ENCODE measurements around the gene MTCL1. TPM values are rescaled to one million over a fixed set of nuclear protein-coding genes. Genes with fewer than 3 reads are reported as not detected.

The MTCL1 gene
- total RNA-seq, 1 donor from 2014 or later = 17.5 TPM

DNA sequence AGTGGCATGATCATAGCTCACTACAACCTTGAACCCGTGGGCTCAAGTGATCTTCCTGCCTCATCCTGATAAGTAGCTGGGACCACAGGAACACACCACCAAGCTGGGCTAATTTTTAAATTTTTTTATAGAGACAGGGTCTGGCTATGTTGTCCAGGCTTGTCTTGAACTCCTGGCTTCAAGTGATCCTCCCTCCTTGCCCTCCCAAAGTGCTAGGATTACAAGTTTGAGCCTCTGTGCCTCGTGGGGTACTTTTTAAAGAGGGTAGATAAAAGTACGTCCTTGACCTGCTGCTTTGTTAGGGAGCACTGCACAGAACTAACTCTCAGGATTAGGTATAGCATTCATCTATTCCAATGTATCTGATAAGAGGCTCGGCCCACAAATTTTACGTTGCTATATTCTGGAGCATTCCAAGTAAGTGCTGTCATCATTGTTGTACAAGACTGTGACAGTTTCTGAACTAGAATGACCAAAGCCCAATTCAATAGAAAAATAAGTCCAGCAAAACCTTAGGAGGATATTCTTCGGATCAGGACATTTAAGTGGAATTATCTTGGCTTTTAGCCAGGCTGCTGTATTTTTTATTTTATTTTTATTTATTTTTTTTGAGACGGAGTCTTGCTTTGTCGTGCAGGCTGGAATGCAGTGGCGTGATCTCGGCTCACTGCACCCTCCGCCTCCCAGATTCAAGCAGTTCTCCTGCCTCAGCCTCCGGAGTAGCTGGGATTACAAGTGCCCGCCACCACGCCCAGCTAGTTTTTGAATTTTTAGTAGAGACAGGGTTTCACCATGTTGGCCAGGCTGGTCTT lies 4.1 kb downstream of the MTCL1 start:
- no peak for DNase-seq (ENCODE audit: low read depth, low spot score)

DNA sequence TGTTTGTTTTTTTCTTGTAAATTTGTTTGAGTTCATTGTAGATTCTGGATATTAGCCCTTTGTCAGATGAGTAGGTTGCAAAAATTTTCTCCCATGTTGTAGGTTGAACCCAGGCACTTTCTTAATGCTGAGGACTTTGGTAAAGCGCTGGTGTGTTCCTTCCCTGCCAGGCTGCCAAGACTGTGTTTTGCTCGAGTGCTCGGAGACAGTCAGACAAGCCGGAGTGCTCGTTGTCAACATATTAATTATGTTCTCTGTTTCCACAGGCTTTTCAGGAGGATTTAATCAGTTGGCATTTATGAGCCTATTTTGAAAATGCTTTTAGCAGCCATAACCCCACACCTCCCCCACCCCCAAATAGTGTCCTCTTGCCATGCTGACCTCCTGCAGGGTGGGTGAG lies 6.4 kb downstream of the MTCL1 start:
- no peak for DNase-seq (ENCODE audit: low read depth, low spot score)

DNA sequence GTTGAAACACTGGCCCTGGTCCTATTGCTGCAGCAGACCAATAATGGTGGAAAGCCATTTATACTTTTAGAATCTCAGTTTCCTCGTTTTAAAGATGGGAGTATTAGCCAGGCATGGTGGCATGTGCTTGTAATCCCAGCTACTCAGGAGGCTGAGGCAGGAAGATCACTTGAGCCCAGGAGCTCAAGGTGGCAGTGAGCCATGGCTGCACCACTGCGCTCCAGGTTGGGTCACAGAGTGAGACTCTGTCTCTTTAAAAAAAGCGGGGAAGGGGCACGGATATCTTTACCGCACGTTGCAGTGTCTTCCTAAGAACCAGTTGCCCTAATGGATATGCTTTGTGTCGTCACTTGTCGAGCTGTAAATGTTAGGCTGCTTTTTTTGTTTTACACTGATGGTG lies 8.3 kb downstream of the MTCL1 start:
- DNase-seq (ENCODE audit: low read depth, low spot score) = no peak

DNA sequence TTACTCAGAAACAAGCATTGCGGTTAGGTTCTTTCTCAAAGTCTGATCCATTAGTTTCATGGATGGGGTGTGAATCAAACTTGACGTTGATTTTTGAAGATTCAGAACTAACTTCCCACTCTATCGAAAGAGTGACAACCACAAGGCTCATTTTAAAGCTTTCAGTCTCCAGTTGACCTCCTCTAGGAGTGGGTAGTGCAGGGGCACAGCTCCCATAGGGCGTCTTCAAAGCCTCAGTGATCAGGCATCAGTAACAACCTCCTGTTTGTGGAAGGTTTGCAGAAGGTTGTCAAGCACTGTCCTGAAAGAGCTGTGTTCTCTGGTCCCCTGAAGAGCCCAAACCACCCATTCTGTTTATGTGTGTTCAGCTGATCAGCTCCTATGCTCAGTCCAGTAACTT lies 10.2 kb downstream of the MTCL1 start:
- DNase-seq (ENCODE audit: low read depth, low spot score) = no peak

DNA sequence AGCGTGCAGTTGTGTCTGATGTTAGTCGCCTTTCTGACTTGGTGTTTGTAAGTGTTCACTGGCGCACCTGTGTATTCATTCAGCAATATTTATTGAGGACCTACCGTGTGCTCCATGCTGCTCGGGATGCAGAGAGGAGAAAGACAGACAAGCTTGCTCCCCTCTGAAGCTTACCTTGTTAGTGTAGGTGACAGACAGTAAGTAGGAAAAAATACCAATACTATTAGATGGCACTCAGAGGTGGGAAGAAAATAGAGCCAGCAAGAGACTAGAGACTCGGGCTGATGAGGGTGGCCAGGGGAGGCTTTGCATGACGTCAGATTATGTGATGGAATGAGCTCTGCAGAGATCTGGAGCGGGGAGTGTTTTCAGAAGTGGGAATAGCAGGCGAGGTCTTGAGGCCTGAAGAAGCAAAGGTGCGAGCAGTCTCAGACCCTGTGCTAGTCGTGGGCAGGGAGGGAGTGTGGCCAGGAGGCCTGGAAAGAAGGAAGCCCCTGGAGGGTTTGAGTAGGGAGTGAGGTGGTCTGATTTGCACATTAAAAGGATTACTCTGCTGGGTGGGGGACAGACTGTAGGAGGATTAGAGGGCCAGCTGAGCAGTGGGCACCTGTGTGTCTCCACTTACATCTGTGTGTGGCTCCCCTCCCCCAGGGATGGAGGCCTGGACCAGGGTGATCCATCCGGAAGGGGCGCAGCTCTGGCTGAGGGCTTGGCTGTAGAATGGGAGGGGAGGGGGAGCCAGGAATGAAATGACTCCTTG lies 11.8 kb downstream of the MTCL1 start:
- DNase-seq (ENCODE audit: low read depth, low spot score) = no peak

DNA sequence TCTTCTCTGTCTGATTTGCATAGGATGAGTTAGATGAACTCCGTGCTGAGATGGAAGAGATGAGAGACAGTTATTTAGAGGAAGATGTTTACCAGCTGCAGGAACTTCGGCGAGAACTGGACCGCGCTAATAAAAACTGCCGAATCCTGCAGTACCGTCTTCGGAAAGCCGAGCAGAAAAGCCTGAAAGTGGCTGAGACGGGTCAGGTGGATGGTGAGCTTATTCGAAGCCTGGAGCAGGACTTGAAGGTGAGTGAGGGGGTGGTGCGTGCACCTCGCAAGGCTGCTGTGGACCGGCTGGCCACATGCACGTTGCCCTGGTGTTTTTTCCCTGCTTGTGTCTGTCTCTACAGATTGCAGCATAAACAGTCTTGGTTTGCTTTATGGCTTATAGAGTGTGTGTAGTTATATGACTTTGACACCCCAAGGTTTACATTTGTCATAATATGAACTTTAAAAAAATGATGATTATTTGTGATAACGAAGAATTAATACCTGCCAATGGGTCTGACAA lies 13.1 kb downstream of the MTCL1 start:
- DNase-seq (ENCODE audit: low read depth, low spot score) = no peak

DNA sequence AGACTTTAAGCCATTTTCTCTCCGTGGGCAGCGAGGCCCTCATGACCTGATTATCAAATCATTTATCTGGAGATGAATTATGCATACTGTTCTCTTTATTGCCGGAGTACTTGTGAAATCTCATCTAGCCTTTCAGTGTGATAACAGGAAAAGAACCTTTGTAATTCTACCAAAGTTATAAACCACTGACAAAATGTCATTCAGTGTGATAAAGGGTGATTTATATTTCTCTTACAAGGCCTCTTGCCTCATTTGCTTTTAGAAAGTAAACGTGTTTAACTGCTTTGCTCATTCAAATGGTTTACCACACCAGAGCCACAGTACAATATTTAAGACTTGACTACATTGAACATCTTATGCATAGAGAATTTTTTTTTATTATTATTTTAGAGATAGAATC lies 13.8 kb downstream of the MTCL1 start:
- no peak for DNase-seq (ENCODE audit: low read depth, low spot score)

DNA sequence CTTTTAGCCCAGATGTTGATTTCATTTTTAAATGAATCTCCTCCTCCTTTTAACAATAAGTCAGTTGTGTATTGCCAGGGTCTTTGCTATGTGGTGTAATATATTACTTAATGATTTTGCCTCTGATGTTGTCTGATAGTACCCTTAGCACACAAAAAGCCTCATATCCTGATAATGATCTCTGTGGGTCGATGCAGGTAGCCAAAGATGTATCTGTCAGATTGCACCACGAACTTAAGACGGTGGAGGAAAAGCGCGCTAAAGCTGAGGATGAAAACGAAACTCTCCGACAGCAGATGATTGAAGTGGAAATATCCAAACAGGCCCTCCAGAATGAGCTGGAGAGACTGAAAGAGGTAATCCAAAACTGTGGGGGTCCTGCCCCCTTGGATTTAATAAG lies 14.8 kb downstream of the MTCL1 start:
- no peak for DNase-seq (ENCODE audit: low read depth, low spot score)

DNA sequence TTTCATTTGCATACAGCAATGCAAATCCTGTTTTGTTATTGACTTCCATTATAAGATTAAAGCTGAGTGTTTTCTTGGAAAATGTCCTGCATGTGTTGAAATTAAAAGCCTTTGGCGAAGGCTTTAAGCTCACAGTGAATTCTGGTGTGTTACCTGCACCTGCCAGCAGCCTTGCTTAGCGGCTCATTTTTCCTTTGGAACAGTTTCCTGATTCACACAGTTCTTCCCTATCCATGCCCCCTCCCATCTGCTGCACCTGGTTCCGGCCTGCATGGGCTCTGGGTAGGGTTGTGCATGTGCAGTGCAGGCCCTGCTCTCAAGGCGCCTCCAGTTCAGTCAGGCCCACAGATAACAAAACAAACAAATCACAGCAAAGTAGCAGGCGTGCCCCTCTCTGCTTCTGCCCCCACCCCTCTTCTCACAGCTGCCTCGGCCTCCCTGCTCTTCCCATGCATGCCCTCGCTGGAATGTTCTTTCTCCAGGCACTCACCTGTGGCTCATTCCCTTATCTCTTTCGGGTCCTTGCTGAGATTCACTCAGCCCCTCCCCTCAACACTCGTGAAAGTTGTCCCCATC lies 15.8 kb downstream of the MTCL1 start:
- no peak for DNase-seq (ENCODE audit: low read depth, low spot score)

DNA sequence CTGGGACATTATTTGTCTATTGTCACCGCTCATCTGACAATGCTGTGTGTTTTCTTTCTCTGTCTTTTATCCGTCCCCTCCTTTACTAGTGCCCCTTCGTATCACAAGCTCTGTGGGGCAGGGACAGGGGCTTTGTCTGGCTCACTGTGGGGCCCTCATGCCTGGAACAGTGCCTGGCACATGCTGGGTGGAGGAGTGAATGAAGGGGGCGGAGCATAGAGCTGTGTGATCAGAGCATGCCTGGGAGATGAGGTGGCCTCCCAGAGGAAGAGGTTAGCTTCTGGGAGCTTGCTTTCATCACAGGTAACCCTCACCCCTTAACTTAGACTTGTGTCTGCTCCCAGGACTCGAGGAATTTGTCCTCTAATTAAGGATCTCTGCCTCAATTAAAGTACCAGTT lies 16.4 kb downstream of the MTCL1 start:
- no peak for DNase-seq (ENCODE audit: low read depth, low spot score)

DNA sequence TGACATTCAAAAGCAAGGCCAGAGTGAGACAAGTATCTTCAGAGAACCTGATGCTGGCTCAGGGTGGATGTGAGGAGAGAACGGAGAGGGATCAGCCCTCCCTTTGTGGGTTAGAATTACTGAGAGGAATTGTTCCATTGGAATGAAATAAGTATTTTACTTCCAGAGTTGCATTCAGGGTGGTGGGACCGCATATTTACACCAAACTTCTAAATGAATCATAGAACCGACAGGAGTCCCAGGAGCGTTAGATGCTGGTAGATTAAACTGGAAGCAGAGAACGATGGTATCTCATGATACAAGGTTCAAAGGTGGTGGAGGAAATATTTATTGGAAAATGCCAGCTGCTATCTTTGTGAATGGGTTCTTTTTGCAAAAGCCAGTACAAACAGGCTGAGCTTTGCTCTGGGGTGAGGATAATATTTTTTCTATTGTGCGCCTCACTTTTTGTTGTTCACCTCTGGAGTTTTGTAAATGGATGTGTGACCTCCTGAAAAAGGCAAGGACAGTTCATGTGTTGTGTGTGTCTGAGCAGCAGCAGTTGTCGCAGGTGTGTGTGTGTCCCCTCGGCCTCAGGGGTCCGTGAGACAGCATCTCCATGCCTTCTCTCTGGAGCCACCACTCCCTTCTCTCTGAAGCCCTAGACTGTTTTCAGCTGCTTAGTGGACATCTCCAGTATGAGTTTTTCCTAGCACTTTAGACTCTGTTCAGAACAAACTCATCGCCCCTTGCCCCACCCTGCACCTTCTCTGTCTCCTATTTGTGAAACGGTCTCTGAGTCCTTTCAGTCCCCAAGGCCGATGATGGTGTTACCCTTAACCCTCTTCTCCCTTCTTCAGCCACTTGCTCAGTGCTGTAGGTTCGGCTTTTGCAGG lies 17.8 kb downstream of the MTCL1 start:
- DNase-seq (ENCODE audit: low read depth, low spot score) = no peak

DNA sequence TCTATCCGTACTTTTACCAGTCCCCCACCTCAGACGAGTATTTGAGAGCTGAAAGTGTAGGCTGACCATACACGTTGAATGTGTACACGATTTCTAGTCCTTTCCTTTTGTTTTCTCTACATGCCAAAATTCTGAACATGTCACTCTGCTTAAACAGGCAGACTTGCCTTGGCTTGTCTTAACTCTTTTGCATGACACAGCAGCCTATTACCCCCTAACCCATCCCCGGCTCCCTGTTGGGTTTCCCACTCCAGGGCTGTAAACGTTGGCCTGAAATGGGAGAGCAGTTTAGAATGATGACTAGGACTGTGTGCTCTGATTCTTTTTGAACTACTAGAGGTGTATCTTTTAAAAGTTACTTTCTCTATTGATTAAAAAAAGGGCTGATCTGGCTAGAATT lies 19.1 kb downstream of the MTCL1 start:
- DNase-seq (ENCODE audit: low read depth, low spot score) = no peak

DNA sequence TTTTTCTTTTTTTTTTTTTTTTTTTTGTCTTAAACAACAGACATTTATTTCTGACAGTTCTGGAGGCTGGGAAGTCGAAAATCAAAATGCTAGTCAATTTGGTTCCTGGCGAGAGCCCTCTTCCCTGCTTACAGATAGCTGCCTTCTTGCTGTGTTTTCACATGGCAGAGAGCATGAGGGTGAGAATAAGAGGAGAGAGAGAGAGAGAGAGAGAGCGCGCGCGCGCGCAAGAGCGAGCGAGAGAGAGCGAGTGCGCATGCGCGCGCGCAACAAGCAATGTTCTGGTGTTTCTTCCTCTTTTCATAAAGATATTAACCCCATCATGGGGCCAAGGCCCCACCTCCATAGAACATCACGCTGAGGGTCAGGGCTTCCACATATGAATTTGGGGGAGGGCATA lies 20.9 kb downstream of the MTCL1 start:
- no peak for DNase-seq (ENCODE audit: low read depth, low spot score)

DNA sequence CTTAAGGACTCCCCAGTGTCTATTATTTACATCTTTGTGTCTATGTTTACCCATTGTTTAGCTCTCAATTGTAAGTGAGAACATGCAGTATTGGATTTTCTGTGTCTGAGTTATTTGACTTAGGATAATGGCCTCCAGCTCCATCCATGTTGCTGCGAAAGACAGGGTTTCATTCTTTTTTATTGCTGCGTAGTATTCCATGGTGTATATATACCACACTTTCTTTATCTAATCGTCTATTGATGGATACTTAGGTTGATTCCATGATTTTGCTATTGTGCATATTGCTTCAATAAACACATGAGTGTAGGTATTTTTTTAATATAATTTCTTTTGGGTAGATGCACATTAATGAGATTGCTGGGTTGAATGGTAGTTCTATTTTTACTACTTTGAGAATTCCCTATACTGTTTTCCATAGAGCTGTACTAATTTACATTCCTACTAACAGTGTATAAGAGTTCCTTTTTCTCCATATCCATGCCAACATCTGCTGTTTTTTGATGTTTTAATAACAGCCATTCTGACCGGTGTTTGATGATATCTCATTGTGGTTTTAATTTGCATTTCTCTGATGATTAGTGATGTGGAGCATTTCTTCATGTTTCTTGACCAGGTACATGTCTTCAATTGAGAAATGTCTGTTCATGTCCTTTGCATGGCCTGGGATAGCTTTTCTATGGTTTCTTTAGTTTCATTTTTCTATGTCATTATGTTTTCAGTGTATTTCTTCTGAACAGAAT lies 21.8 kb downstream of the MTCL1 start:
- DNase-seq (ENCODE audit: low read depth, low spot score) = no peak

DNA sequence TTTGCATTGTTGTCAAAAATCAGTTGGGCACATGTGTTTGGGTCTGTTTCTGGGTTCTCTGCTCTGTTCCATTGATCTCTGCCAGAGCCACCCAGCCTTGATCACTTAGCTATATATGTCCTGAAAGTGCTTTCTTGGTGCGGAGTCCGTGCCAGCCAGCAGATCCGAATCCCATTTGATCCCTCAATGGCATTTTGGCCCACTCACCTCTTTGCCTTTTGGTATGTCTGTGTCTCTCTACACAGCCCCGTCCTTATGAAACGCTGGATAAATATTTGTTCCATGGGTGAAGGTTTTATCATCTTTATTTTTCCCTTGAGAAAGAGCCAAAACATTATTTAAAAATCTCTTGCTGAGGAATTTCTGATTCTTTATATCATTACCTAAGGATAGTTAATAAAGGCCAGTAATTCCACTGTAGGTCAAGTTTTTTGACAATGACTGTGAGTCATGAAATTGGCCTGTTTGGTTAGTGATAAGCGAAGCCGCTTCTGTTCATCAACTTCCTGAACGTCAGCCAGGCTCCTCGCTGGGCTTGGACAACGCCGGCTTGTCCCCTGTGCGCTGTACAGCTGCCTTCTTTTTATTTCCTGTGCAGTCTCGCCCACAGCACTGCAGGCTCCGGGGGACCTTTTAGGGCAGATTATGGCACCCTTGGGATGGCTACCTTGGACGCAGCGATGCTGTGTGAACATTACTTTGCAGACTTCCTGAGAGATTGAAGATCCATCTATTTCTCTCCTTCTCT lies 24.9 kb downstream of the MTCL1 start:
- peak; percentile 93 for DNase-seq (ENCODE audit: low read depth, low spot score)

DNA sequence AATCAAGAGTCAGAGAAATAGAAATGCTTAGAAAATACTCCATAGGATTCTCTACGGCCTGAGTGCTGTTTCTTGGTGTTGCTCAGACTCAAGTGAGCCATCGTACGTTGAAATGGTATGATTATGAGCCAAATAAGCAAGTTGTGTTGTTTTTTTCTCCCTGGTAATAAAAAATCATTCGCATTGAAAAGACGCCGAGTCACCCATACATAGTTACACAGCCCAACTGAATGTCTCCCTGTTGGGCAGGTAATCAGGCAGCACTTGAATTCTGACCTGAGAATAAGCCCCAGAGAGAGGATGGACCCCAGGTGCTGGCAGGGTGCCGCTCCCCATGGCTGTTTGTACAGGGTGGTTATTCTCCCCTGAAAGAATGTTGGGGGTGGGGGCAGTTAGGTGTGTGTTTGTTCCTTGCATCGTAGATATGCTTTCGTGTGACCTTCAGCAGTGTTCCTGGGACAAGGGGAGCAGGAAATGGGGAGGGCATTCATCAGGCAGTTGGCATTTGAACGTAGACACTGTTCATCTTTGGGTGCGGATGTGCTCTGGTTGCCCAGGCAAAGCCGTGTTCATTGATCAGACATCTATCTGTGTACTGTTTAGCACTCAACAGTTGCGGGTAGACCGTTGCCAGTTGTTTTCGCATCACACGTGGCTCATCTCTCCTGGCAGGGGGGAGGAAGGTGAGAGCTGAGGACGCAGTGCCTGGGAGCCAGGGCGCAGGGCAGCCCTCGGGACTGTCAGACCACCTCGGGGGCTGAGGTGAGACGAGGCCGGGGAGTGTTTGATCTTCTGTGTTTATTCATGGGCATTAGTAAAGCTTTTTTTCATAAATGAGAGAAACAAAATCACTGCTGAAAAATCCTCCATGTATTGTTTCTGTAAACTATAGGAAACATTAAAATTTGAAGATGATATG lies 27.3 kb downstream of the MTCL1 start:
- DNase-seq (ENCODE audit: low read depth, low spot score) = no peak

DNA sequence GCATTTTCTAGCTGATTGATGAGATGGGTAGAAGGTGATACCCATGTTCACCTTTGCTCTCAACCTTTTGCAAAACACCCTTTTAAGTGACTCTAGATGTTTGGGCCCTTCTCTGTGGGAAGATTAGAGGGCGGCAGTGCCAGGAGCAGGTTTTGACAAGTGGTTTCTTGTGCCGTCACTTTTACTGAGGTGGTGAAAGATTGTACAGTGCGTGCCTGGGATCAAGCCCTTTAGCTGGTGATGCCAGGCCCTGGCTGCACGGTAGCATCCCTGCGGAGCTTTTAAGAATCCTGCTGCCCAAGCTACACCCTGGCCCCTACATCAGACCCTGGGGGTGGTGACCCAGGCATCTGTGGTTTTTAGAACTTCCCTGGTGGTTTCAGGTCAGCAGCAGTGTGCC lies 29.1 kb downstream of the MTCL1 start:
- DNase-seq (ENCODE audit: low read depth, low spot score) = no peak

DNA sequence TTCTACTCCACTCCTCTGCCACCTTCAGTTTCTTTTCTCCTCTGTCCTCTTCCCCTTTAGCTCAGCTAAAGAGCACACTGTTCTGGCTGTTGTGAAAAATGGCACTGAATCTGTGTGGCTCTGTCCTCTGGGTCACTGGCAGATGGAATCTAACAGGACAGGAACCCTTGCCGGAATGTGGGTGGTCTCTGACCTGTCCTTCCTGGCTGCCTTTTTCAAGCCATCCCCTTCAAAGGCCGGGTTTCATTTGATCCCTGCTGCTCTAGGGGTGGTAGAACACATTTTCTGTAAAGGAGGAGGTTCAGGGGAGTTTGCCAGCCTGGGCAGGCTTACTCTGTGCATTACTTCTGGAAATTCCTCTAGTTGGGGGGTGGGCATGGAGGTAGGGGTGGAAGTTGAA lies 29.9 kb downstream of the MTCL1 start:
- no peak for DNase-seq (ENCODE audit: low read depth, low spot score)

DNA sequence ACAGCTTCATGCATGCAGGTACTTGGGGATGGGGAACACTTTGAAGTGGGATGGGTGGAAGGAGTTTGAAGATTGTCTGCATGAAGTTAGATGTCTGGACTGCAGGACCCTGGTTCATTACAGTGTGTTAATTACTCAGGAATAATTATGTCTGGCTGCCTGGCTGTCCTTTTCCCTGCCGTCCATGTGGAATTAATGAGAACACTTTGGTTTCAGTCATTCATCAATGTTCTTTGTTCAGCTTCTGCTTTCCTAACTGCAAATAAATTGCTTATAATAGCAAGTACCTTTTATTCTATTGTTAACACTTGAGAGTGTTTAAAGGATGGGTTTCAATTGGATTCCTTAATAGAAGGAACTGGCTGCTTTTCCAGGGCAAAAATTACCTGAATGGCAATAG lies 35.8 kb downstream of the MTCL1 start:
- DNase-seq (ENCODE audit: low read depth, low spot score) = no peak
